Dermis blood vessel endothelial cell (primary cell): Measurements from ENCODE around the gene RAD21L1. TPM values are rescaled to one million over a fixed set of nuclear protein-coding genes. Genes with fewer than 3 reads are reported as not detected.
"Not testable (repeated sequence)": the region's sequence is repeated elsewhere in the genome, so short reads cannot be mapped to it uniquely, and the experiment has no call there.

Source experiments
- DNase-seq: peaks from one replicate; pipeline ENCODE4 v3.0.0; 2010
- total RNA-seq: library from RNA; depleted of rRNA; stranded (reverse); fragments of >200 nt; gene quantifications from 2 replicates; pipeline ENCODE4 v1.2.3, GENCODE V29; 2014

The RAD21L1 gene
- total RNA-seq, 1 donor from 2014 or later = not detected

- no peak for DNase-seq
These were observed 6.7 kb downstream of the RAD21L1 start for GRCh38 chr20:1232286-1233111.

- no peak for DNase-seq
These were observed 14.7 kb downstream of the RAD21L1 start for GRCh38 chr20:1240549-1240948.

- no peak for DNase-seq
These were observed 15.6 kb downstream of the RAD21L1 start for GRCh38 chr20:1241456-1241855.

GRCh38 chr20:1242099-1242498 lies 16.3 kb downstream of the RAD21L1 start:
- no peak for DNase-seq

- DNase-seq = peak; percentile 60
These were observed 16.7 kb downstream of the RAD21L1 start for GRCh38 chr20:1242530-1242929.

- no peak for DNase-seq
These were observed 19.7 kb downstream of the RAD21L1 start for GRCh38 chr20:1245578-1245977.

- DNase-seq = no peak
These were observed 21.8 kb downstream of the RAD21L1 start for GRCh38 chr20:1247689-1248088.

- not testable (repeated sequence) for DNase-seq
These were observed 24.4 kb downstream of the RAD21L1 start for GRCh38 chr20:1250282-1250681.

- DNase-seq = no peak
These were observed 26.6 kb downstream of the RAD21L1 start for GRCh38 chr20:1252416-1252815.

GRCh38 chr20:1254254-1254653 lies 28.4 kb downstream of the RAD21L1 start:
- no peak for DNase-seq

GRCh38 chr20:1255675-1256074 lies 29.8 kb downstream of the RAD21L1 start:
- DNase-seq = no peak

- DNase-seq = peak; percentile 23
These were observed 38.0 kb downstream of the RAD21L1 start for GRCh38 chr20:1263853-1264252.

- DNase-seq = no peak
These were observed 38.9 kb downstream of the RAD21L1 start for GRCh38 chr20:1264727-1265126.

GRCh38 chr20:1265226-1265915 lies 39.5 kb downstream of the RAD21L1 start:
- no peak for DNase-seq

- peak; percentile 8 for DNase-seq
These were observed 40.0 kb downstream of the RAD21L1 start for GRCh38 chr20:1265916-1266166.

GRCh38 chr20:1266167-1266973 lies 40.5 kb downstream of the RAD21L1 start, which contains the start of gene SNPH:
Gene SNPH (plus strand): TSS chr20:1266294. CDS start chr20:1296240, 29,946 bp downstream.
- peak; percentile 76 for DNase-seq

- DNase-seq = no peak
These were observed 41.3 kb downstream of the RAD21L1 start for GRCh38 chr20:1267161-1267560.

GRCh38 chr20:1267809-1268374 lies 42.0 kb downstream of the RAD21L1 start:
- DNase-seq = no peak

- DNase-seq = no peak
These were observed 43.4 kb downstream of the RAD21L1 start for GRCh38 chr20:1269235-1269634.

- DNase-seq = no peak
These were observed 44.0 kb downstream of the RAD21L1 start for GRCh38 chr20:1269850-1270249.

- DNase-seq = no peak
These were observed 46.7 kb downstream of the RAD21L1 start for GRCh38 chr20:1272368-1273100.

GRCh38 chr20:1273366-1273765 lies 47.5 kb downstream of the RAD21L1 start:
- DNase-seq = no peak
